ENCODE measurements around the gene UPK3B. TPM values are rescaled to one million over a fixed set of nuclear protein-coding genes. Genes with fewer than 3 reads are reported as not detected.
"Not testable (repeated sequence)": the region's sequence is repeated elsewhere in the genome, so short reads cannot be mapped to it uniquely, and the experiment has no call there.

The UPK3B gene
- 0.54 TPM for total RNA-seq
- long read RNA-seq: 0 reads

GRCh38 chr7:76509931-76510877 is at the start of gene UPK3B:
UPK3B (plus strand) TSS chr7:76510552; CDS start chr7:76510653, 101 bp downstream.
- DNase-seq (ENCODE audit: missing footprints): peak; percentile 65
- intact Hi-C loops (cut with DNase I): no loop called here
- ATAC-seq: peak; percentile 3

GRCh38 chr7:76460767-76461166 is 49.6 kb upstream of the UPK3B start:
- DNase-seq (ENCODE audit: missing footprints); ATAC-seq; intact Hi-C loops (cut with DNase I): not testable (repeated sequence)

GRCh38 chr7:76461464-76462101 is 48.8 kb upstream of the UPK3B start, which contains the start of gene DTX2:
DTX2 (plus strand) TSS chr7:76461709; CDS start chr7:76480510, 18,801 bp downstream.
- ATAC-seq: peak; percentile 96
- DNase-seq (ENCODE audit: missing footprints); intact Hi-C loops (cut with DNase I): not testable (repeated sequence)

GRCh38 chr7:76462271-76462882 is 48.0 kb upstream of the UPK3B start:
- DNase-seq (ENCODE audit: missing footprints); intact Hi-C loops (cut with DNase I): not testable (repeated sequence)
- ATAC-seq: peak; percentile 13

- DNase-seq (ENCODE audit: missing footprints): peak; percentile 9
- ATAC-seq; intact Hi-C loops (cut with DNase I): not testable (repeated sequence)
Observed at GRCh38 chr7:76464959-76465358, 45.4 kb upstream of the UPK3B start.

GRCh38 chr7:76465950-76466349 is 44.4 kb upstream of the UPK3B start:
- intact Hi-C loops (cut with DNase I); DNase-seq (ENCODE audit: missing footprints): not testable (repeated sequence)
- ATAC-seq: peak; percentile 60

- intact Hi-C loops (cut with DNase I): not testable (repeated sequence)
- DNase-seq (ENCODE audit: missing footprints) (peak; percentile 39), ATAC-seq (peak; percentile 84)
Observed at GRCh38 chr7:76467743-76468404, 42.5 kb upstream of the UPK3B start.

GRCh38 chr7:76471556-76472221 is 38.7 kb upstream of the UPK3B start:
- ATAC-seq; intact Hi-C loops (cut with DNase I): not testable (repeated sequence)
- peak; percentile 28 for DNase-seq (ENCODE audit: missing footprints)

- intact Hi-C loops (cut with DNase I); ATAC-seq; DNase-seq (ENCODE audit: missing footprints): not testable (repeated sequence)
Observed at GRCh38 chr7:76473097-76473496, 37.3 kb upstream of the UPK3B start.

GRCh38 chr7:76476280-76476679 is 34.1 kb upstream of the UPK3B start:
- ATAC-seq; DNase-seq (ENCODE audit: missing footprints); intact Hi-C loops (cut with DNase I): not testable (repeated sequence)

- intact Hi-C loops (cut with DNase I); DNase-seq (ENCODE audit: missing footprints): not testable (repeated sequence)
Observed at GRCh38 chr7:76476742-76477474, 33.4 kb upstream of the UPK3B start.

GRCh38 chr7:76479628-76480027 is 30.7 kb upstream of the UPK3B start:
- DNase-seq (ENCODE audit: missing footprints); ATAC-seq; intact Hi-C loops (cut with DNase I): not testable (repeated sequence)

More at GRCh38 chr7:76476742-76477474, 33.4 kb upstream of the UPK3B start:
- not testable (repeated sequence) for ATAC-seq

- intact Hi-C loops (cut with DNase I); ATAC-seq; DNase-seq (ENCODE audit: missing footprints): not testable (repeated sequence)
Observed at GRCh38 chr7:76480403-76481253, 29.7 kb upstream of the UPK3B start.

- intact Hi-C loops (cut with DNase I); ATAC-seq: not testable (repeated sequence)
- peak; percentile 30 for DNase-seq (ENCODE audit: missing footprints)
Observed at GRCh38 chr7:76482660-76483059, 27.7 kb upstream of the UPK3B start.

- ATAC-seq; DNase-seq (ENCODE audit: missing footprints); intact Hi-C loops (cut with DNase I): not testable (repeated sequence)
Observed at GRCh38 chr7:76483081-76483480, 27.3 kb upstream of the UPK3B start.

- DNase-seq (ENCODE audit: missing footprints); ATAC-seq; intact Hi-C loops (cut with DNase I): not testable (repeated sequence)
Observed at GRCh38 chr7:76484456-76484855, 25.9 kb upstream of the UPK3B start.

All from Right ventricle myocardium inferior (tissue), 1 donor.